Muscle layer of duodenum (tissue), 2 donors: Measurements from ENCODE around the gene KIF2A.
"Not testable (repeated sequence)": the region's sequence is repeated elsewhere in the genome, so short reads cannot be mapped to it uniquely, and the experiment has no call there.

Source experiments
- H3K27ac ChIP-seq: one replicate; pipeline ENCODE4 v1.7.0; 2013; ENCODE audit warnings: mild to moderate bottlenecking, low read length
- H3K27me3 ChIP-seq: one replicate; pipeline ENCODE4 v1.7.0; 2013; ENCODE audit warnings: low read depth, mild to moderate bottlenecking, control low read depth, low read length
- H3K36me3 ChIP-seq, 2 donors: one replicate each; pipeline ENCODE4 v1.7.0; 2013; ENCODE audit warnings: low read length in 2 of 2, control low read depth in 1 of 2, mild to moderate bottlenecking in 1 of 2; ENCODE audit not compliant: insufficient read depth in 2 of 2, control insufficient read depth in 1 of 2
- H3K4me1 ChIP-seq, 2 donors: one replicate each; pipeline ENCODE4 v1.7.0; 2013; ENCODE audit warnings: low read length in 2 of 2, mild to moderate bottlenecking in 2 of 2, control low read depth in 1 of 2, moderate library complexity in 1 of 2; ENCODE audit not compliant: insufficient read depth in 2 of 2, control insufficient read depth in 1 of 2
- H3K4me3 ChIP-seq, 2 donors: one replicate each; pipeline ENCODE4 v1.7.0; 2013; ENCODE audit warnings: low read length in 2 of 2, low read depth in 1 of 2, mild to moderate bottlenecking in 1 of 2
- H3K9me3 ChIP-seq, 2 donors: one replicate each; pipeline ENCODE4 v1.7.0; 2013; ENCODE audit warnings: low read length in 2 of 2, control low read depth in 1 of 2, mild to moderate bottlenecking in 1 of 2; ENCODE audit not compliant: control insufficient read depth in 1 of 2
- donor health status: healthy.

The KIF2A gene

GRCh38 chr5:62273687-62274086 is 32.3 kb upstream of the KIF2A start:
- no peaks in the 10 kb centered on the region for H3K27me3 ChIP-seq
- H3K9me3 ChIP-seq = no peaks in the 10 kb centered on the region
- H3K36me3 ChIP-seq = no peaks in the 10 kb centered on the region
- H3K4me1 ChIP-seq = no peaks in the 10 kb centered on the region
- H3K27ac ChIP-seq = no peak overlapping the region
- no peak overlapping the region for H3K4me3 ChIP-seq

GRCh38 chr5:62275581-62275980 is 30.4 kb upstream of the KIF2A start:
- Histone ChIP-seq H3K36me3 (no peaks in the 10 kb centered on the region), H3K9me3 (no peaks in the 10 kb centered on the region), H3K4me1 (no peaks in the 10 kb centered on the region), H3K4me3 (no peak overlapping the region), H3K27ac (no peak overlapping the region), H3K27me3 (no peaks in the 10 kb centered on the region)

- H3K9me3 ChIP-seq = no peaks in the 10 kb centered on the region
- H3K36me3 ChIP-seq = no peaks in the 10 kb centered on the region
- no peak overlapping the region for H3K4me3 ChIP-seq
- no peaks in the 10 kb centered on the region for H3K27me3 ChIP-seq
- no peak overlapping the region for H3K27ac ChIP-seq
- no peaks in the 10 kb centered on the region for H3K4me1 ChIP-seq
Measured at GRCh38 chr5:62281411-62281810, 24.6 kb upstream of the KIF2A start.

GRCh38 chr5:62282064-62282463 is 23.9 kb upstream of the KIF2A start:
- Histone ChIP-seq H3K27ac (no peak overlapping the region), H3K9me3 (no peaks in the 10 kb centered on the region), H3K4me1 (no peaks in the 10 kb centered on the region), H3K4me3 (no peak overlapping the region), H3K36me3 (no peaks in the 10 kb centered on the region), H3K27me3 (no peaks in the 10 kb centered on the region)

- no peaks in the 10 kb centered on the region for H3K27me3 ChIP-seq
- H3K4me1 ChIP-seq = no peaks in the 10 kb centered on the region
- H3K27ac ChIP-seq = no peak overlapping the region
- no peaks in the 10 kb centered on the region for H3K36me3 ChIP-seq
- H3K4me3 ChIP-seq = no peak overlapping the region
- H3K9me3 ChIP-seq = no peaks in the 10 kb centered on the region
Measured at GRCh38 chr5:62283005-62283404, 23.0 kb upstream of the KIF2A start.

- Histone ChIP-seq H3K27ac (no peak overlapping the region), H3K36me3 (no peaks in the 10 kb centered on the region), H3K9me3 (no peaks in the 10 kb centered on the region), H3K4me1 (no peaks in the 10 kb centered on the region), H3K4me3 (no peak overlapping the region), H3K27me3 (no peaks in the 10 kb centered on the region)
Measured at GRCh38 chr5:62283861-62284260, 22.1 kb upstream of the KIF2A start.

- H3K27me3 ChIP-seq = no peaks in the 10 kb centered on the region
- no peaks in the 10 kb centered on the region for H3K36me3 ChIP-seq
Measured at GRCh38 chr5:62284946-62285891, 20.8 kb upstream of the KIF2A start.

GRCh38 chr5:62286834-62287233 is 19.2 kb upstream of the KIF2A start:
- H3K27me3 ChIP-seq = no peaks in the 10 kb centered on the region
- H3K36me3 ChIP-seq = no peaks in the 10 kb centered on the region
- H3K27ac ChIP-seq = no peak overlapping the region
- H3K4me3 ChIP-seq = no peak overlapping the region
- H3K4me1 ChIP-seq = no peaks in the 10 kb centered on the region
- no peaks in the 10 kb centered on the region for H3K9me3 ChIP-seq

More at GRCh38 chr5:62284946-62285891, 20.8 kb upstream of the KIF2A start:
- no peak overlapping the region for H3K27ac ChIP-seq
- no peak overlapping the region for H3K4me3 ChIP-seq
- H3K9me3 ChIP-seq = no peaks in the 10 kb centered on the region
- H3K4me1 ChIP-seq = no peaks in the 10 kb centered on the region

GRCh38 chr5:62287237-62287636 is 18.8 kb upstream of the KIF2A start:
- no peak overlapping the region for H3K4me3 ChIP-seq
- no peaks in the 10 kb centered on the region for H3K36me3 ChIP-seq
- no peaks in the 10 kb centered on the region for H3K27me3 ChIP-seq
- no peak overlapping the region for H3K27ac ChIP-seq
- no peaks in the 10 kb centered on the region for H3K9me3 ChIP-seq
- H3K4me1 ChIP-seq = no peaks in the 10 kb centered on the region

- Histone ChIP-seq H3K9me3 (no peaks in the 10 kb centered on the region), H3K4me3 (no peak overlapping the region), H3K36me3 (no peaks in the 10 kb centered on the region), H3K27me3 (no peaks in the 10 kb centered on the region), H3K4me1 (no peaks in the 10 kb centered on the region), H3K27ac (no peak overlapping the region)
Measured at GRCh38 chr5:62288118-62288517, 17.9 kb upstream of the KIF2A start.

GRCh38 chr5:62289813-62290212 is 16.2 kb upstream of the KIF2A start:
- Histone ChIP-seq H3K4me1 (no peaks in the 10 kb centered on the region), H3K9me3 (no peaks in the 10 kb centered on the region), H3K4me3 (no peak overlapping the region), H3K27me3 (no peaks in the 10 kb centered on the region), H3K27ac (no peak overlapping the region), H3K36me3 (no peaks in the 10 kb centered on the region)

- not testable (repeated sequence) for H3K9me3 ChIP-seq, H3K4me3 ChIP-seq, H3K27ac ChIP-seq, H3K36me3 ChIP-seq, H3K27me3 ChIP-seq, H3K4me1 ChIP-seq
Measured at GRCh38 chr5:62291829-62292228, 14.2 kb upstream of the KIF2A start.
